ENCODE data around the gene ZNF223. TPM values are rescaled to one million over a fixed set of nuclear protein-coding genes. Genes with fewer than 3 reads are reported as not detected.

Gene ZNF223

Small RNA genes within 50 kb of the gene (small RNA-seq; reads per million reads assigned to genes)
- gene RNU6-902P (ENCODE audit: low read depth), result not detected

All from mesenchymal stem cell (in vitro differentiated cells and primary cell).